GM18505 (cell line): ENCODE results near the gene ERN1.
"Not testable (repeated sequence)": the region's sequence is repeated elsewhere in the genome, so short reads cannot be mapped to it uniquely, and the experiment has no call there.

Experiments
- ATAC-seq: cut with Tn5 transposase; IDR thresholded peaks from one replicate; pipeline ENCODE4 v1.9.1; 2021; ENCODE audit not compliant: unreplicated experiment
- POLR2A ChIP-seq: IDR thresholded peaks from 4 replicates; pipeline ENCODE4 v1.6.1; 2011; ENCODE audit warnings: borderline replicate concordance; ENCODE audit not compliant: insufficient read depth, insufficient read length; ENCODE audit errors: extremely low read depth

ERN1 gene

DNA sequence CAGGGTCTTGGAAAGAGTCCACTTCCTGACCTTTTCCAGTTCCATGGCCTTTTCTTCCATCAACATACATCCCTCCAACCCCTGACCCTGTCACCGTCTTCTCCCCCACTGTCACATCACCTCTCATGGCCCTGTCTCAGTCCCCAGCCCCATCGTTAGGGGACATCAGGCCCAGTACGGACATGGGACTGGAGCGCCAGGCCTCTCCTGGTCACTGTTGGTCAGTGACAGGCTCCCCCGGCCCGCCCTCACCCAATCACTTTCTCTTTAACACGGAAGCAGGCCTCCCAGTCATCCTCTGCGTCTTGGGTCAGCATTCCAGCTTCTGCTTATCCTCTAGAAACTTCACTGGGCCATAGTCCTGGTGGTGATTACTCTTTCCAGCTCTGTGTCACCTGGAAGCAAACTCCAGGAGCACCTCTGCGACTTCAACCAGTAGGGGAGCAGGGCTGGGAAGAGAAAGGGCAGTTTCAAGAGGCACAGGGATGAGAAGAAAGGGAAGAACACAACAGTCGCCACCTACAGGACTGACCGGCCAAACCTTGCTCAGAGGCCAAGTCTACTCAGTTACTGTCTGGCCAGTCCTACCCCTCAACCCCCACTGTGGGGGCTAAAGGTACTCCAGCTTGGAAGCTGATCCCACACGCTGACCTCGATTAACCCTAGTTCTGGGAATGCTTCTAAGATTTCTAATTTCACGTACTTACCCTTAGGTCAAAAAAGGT, 93.6 kb downstream of the ERN1 start:
- TF ChIP-seq POLR2A = no peak
- no peak for ATAC-seq

DNA sequence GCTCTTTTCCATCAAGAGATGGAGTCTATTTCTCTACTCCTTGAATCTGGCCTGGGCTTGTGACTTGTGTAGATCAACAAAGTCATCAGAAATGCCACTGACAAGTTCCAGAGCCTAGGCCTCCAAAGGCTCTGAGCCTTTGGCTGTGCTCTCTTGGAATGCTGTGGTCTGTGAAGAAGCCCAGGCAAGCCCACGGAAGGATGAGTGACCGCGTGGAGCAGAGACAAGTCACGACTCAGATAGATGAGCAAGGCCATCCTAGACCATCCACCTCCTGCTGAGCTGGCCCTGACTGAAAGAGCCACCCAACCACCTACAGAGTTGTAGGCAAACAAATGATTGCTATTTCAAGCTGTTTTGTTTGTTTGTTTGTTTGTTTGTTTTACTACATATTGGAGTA, 97.9 kb downstream of the ERN1 start:
- TF ChIP-seq POLR2A = no peak
- ATAC-seq = no peak

DNA sequence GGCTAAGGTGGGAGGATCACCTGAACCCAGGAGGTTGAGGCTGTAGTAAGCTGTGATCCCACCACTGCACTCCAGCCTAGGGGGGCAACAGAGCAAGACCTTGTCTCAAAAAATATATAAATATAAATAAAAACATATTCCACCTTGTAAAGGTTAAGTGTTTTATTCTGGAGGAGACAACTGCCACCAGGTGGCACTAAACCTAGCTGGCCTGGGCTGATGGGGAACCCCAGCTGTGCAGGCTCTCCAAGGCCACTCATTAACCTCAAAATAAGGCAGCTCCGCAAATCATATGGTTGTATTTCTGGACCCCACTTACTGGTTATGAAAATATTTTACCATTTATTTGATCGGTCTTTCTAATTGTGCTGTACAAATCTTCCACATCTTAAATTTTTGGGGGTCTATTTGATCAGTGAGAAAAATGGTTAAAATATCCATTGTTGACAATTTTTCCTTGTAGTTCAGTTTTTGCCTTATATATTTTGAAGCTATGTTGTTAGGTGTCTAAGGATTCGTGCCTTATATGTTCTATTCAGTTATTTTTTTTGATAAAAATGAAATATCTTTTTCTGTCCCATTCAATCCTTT, 101.0 kb downstream of the ERN1 start:
- TF ChIP-seq POLR2A = no peak
- ATAC-seq = no peak

DNA sequence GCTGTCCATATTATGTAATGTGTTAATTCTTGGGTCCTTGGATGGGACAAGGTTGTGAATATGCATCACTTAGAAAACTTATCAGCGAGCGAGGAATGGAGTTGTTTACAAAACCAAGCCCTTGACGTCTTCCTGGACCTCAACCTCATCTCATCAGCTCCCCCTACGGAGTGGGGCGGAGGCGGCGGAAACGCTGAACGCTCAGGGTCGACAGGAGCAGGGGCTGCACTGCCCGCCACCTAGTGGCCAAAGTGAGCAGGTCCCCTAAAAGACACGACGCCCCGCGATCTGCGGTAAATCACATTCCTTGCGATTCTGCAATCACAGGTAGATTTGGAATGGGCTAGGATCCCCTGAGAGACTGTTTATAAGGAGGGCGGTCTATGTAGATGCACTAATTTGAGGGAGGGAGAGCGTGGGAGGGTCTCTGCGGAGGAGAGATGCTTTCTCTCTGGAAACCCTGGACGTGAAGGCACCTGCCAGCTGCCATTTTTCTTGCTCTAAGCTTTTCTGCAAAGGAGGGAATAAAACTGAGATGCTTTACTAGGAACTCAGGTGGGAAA, 104.1 kb downstream of the ERN1 start:
- no peak for TF ChIP-seq POLR2A
- no peak for ATAC-seq

DNA sequence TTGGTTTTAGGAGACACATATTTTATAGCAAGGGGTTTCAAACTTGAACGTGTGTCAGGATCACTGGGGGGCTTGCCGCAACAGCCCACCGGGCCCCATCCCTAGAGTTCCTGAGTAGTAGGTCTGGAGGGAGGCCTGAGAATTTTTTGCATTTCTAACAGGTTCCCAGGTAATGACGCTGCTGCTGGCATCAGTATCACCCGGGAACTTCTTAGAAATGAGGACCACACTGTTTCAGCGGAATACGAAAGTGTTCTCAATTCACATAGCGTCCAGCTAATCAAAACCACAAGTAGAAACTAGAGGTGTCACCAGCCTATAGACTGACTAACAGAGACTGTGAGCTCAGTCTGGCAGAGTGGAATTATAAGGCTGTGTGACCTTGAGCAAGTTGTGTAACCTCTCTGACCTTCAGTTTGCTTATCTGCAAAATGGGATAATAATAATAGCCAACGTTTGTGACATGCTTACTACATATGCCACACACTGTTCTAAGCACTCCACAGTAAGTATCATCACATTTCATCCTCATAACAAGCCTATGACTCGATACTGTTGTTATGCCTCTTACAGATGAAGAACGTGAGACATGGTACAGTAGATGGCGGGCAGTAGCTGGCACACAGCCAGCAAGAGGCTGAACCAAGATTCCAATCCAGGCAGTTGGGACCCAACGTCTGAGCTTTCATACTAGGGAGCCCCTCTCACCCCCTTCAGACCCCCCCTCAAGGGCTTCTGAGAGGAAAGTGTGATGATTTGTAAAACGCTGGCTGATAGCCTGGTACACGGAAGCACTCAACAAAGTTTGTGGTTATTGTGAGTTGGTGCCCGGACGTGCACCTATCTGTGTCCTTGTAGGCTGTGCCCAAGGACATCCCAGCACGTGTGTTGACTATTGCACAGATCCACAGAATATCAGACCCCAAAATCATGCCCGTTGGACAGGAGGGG, 104.9 kb downstream of the ERN1 start:
- no peak for ATAC-seq

DNA sequence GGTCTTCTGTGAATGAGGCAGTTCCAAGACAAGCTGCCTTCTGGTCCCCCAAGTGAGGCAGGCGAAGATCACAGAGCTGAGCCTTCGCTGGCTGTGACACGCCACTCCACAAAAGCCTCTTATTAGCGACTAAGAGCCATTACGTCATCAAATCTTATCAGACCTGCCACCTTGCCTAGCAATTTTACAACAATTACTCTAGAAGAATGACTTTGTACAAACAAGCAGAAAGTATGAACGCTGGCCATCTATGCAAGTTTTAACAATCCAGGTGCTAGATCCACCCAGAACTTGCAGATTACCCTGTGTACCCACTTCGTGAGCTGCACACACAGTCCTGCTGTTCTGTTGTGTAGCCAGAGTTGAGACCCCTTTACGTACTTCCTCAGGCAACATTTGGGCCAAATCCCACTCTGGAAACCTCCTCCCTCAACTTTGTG, 105.7 kb downstream of the ERN1 start:
- TF ChIP-seq POLR2A = no peak
- ATAC-seq = no peak

More for the DNA sequence above, 104.9 kb downstream of the ERN1 start:
- TF ChIP-seq POLR2A = no peak

DNA sequence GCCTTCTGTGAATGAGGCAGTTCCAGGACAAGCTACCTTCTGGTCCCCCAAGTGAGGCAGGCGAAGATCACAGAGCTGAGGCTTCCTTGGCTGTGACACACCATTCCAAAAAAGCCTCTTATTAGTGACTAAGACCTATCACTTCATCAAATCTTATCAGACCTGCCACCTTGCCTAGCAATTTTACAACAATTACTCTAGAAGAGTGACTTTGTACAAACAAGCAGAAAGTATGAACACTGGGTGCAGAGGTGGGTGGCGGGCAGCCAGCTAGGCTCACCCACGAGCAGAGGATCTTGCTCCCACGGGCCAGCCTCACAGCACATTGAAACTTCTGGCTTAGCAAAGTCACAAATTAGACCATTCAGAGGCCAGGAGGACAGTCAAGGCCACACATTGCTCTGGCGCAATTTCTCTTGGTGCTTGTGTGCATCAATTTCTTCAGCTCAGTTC, 107.3 kb downstream of the ERN1 start:
- no peak for TF ChIP-seq POLR2A
- no peak for ATAC-seq

DNA sequence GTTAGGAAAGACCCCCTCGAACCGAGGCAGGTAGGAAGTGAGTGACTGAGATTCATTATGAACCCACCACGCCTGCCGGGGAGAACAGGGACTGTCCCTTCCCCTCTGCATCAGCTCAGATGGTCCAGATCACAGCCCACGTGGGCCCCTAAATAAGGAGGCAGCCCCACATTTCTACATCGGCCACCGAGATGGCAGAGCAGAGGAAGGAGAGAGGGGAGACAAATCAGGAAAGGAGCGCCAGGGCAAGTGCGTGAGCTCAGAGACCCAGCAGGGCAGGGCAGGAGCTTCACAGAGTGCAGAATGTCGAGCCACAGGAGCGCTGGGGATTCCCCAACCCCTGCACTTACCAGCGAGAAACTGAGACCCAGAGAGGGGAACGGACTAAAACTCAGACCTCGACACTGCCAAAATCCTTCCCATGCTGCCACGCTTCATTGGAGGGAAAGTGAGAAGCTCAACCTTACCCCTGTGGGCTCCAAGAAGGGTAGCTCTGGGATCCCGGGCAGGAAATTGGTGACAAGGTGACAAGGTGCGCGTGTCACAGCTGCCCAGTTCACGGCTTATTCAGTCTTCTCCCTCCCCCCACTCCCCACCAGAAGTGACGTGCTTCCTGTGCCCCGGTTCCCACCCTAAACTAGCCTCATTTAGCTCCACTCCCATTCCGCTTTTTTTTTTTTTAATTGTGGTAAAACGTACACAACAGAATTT, 109.7 kb downstream of the ERN1 start, which contains the start of gene ICAM2:
Gene ICAM2 (minus strand): TSS at position 578 of the 711 bp plus-strand sequence. CDS start 13,942 bp downstream, outside the sequence.
- peak; percentile 81 for TF ChIP-seq POLR2A
- peak; percentile 56 for ATAC-seq

DNA sequence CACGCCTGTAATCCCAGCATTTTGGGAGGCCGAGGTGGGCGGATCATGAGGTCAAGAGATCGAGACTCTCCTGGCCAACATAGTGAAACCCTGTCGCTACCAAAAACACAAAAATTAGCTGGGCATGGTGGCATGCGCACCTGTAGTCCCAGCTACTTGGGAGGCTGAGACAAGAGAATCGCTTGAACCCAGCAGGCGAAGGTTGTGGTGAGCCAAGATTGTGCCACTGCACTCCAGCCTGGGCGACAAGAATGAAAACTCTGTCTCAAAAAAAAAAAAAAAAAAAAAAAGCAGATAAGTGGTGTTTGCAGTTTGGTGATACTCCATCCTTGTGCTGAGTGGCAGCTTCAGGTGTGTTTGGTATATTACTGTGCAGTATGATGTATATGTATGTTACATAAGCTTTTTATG, 110.4 kb downstream of the ERN1 start:
- not testable (repeated sequence) for ATAC-seq

DNA sequence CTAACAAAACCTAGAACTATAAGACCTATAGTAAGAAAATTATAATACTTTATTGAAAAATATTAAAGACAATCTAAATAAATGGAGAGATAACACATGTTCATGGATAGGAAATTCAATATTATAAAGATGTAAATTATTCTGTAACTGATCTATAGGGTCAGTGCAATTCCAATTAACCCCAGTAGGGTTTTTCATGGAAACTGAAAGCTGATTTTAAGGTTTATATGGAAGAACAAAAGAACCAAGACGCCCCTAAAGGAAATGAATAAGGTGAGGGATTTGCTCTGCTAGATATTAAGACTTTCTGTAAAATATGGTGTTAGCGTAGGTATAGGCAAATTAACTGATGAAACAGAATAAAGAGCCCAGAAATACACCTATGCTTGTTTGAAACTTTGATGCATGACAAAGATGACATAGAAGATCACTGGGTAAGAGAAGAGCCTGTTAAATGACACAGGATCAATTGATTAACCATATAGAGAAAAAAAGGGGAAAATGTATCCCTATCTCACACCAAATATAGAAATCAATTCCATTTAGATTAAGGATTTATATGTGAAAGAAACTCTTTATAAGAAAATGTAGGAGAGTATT, 112.5 kb downstream of the ERN1 start:
- ATAC-seq = no peak
- TF ChIP-seq POLR2A = no peak

DNA sequence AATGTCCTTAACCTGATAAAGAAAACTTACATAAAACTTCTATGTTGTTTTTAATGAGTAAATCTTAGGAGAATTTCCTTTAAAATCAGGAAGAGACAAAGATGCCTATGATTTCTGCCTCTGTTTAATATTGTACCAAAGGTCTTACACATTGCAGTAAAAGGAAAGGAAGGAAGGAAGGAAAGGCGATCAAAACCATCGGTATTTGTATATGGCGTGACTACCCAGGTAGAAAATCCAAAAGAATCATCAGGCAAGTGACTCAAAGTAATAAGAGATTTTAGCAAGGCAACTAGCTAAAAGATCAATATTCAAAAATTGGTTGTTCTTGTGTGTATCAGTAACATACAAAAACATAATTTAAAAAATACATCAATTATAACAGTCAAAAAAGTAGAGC, 113.0 kb downstream of the ERN1 start:
- TF ChIP-seq POLR2A = no peak
- ATAC-seq = no peak

DNA sequence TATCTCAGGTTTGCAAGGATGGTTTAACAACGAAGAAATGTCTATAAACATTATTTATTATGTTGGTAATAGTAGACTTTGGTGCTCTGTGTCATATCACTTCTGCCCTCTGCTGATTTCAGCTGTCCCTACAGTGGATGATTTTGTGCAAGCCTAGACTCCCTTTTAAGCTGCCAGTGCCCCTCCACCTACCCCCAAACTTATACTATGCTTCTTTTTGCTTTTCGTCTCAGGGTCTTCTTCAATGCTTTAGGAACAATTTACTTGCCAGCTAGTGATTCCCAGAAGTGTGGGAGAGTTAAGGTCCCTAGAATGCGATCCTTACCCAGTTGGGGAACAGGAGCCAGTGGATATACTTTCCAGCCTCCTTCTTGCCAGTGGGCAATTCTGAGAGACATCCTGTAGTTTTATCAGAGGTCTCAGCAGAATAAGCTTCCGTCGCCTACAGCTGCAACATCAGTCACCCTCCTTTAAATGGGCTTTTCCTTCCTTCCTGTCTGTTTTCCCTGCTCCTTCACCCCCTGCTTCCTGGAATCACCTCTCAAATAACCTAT, 113.6 kb downstream of the ERN1 start:
- TF ChIP-seq POLR2A = no peak
- ATAC-seq = no peak
